Measurements from ENCODE around the gene ALDH16A1.
A peak's percentile ranks its signal among the peaks of the same experiment; 100 is the strongest.

The ALDH16A1 gene

DNA sequence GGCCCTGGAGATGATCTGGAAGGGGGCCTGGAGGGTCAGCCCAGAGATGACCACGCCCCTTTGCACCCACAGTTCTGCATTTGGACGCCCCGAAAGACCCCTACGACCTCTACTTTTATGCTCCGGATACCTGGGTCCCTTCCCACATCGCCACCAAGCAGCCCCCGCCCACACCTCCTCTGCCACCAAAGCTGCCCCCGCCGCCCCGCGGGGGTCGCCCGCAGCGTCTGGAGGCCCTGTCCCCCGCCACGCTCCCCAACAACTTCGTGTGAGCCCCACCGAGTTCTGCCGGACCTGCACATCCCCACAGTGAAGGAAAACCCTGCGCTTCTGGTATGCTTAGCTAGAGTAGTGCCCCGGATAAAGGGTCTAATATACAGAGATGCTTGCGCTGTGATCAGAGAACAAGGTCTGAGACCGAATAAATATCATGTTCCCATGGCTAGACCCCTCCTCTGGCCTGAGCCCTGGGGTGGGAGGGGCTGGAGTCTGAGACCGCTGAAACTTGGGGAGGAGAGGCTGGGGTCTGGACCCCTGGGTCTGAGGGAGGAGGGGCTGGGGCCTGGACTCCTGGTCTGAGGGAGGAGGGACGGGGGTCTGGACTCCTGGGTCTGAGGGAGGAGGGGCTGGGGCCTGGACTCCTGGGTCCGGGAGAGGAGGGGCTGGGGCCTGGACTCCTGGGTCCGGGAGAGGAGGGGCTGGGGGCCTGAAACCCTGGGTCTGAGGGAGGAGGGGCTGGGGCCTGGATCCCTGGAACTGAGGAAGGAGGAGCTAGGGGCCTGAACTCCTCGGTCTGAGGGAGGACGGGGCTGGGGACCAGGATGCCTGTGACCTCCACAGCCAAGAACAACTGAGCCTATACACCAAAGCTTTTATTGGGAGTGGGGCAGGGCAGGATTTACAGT, 24.2 kb upstream of the ALDH16A1 start:
- Histone ChIP-seq H3K4me1 (ENCODE audit: insufficient read depth, low read length) (peaks cover 15% of the 10 kb centered on the region), H2AFZ (ENCODE audit: low read depth, low read length) (peak overlapping the region; percentile 81), H3K9me3 (ENCODE audit: low read length) (peaks cover 20% of the 10 kb centered on the region), H3K4me3 (ENCODE audit: low read length) (peak overlapping the region; percentile 16), H3K36me3 (ENCODE audit: insufficient read depth, low read length) (no peaks in the 10 kb centered on the region), H3K27me3 (ENCODE audit: insufficient read depth, low read length) (peaks cover 90% of the 10 kb centered on the region)

DNA sequence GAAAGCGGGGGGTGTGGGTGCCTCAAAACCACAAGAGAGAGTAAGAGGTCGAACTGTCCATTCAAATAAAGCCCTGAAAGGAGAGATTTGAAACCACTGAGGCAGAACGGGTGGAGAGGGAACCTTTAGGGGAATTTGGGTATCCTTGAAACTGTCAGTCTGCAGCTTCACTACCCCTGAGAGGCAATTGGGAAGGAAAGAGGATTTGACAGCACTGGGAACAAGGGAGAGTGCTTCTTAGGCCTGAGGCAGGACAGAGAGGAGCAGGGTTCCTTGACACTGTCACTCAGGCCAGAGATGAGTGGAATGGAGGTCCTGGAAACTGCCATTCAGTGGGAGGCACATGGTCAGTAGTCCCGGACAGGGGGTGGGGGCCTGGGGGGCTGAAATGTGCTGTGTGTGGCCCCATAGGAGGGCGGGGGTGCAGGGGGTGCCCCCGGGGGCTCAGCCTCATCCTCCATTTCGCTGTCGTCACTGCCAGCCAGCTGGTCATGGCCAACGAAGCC, 22.8 kb upstream of the ALDH16A1 start:
- Histone ChIP-seq H3K27me3 (ENCODE audit: insufficient read depth, low read length) (peaks cover 91% of the 10 kb centered on the region), H3K9me3 (ENCODE audit: low read length) (peaks cover 25% of the 10 kb centered on the region), H3K4me1 (ENCODE audit: insufficient read depth, low read length) (peaks cover 14% of the 10 kb centered on the region), H2AFZ (ENCODE audit: low read depth, low read length) (no peak overlapping the region), H3K4me3 (ENCODE audit: low read length) (no peak overlapping the region), H3K36me3 (ENCODE audit: insufficient read depth, low read length) (no peaks in the 10 kb centered on the region)

DNA sequence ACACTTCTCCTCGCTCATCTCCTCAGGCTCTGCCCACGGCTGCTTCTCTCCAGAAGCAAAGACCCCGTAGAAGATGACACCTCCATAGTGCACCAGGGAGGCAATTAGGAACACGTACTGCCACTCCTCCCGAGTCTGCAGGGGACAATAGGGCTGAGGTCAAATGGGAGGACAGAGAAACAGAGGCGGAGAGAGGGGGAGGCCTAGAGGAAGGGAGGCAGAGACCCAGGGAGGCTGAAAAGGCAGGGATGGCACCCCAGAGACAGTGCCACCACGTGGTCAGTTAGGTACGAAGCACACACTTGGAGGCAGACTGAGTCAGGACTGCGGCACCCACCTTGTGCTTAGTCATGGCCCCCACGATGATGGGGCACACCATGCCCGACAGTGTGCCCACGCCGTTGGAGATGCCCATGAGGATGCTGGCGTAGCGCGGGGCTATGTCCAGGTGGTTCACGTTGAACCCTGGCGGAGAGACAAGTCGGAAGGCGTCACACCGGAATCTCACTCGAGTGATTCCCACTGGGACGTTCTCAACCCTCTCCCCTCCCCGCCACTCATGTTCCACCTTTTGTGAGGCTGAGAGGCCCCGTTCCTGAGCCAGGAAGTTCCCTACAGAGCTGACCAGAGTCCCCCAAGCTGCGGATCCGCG, 22.2 kb upstream of the ALDH16A1 start:
- Histone ChIP-seq H3K9me3 (ENCODE audit: low read length) (peaks cover 24% of the 10 kb centered on the region), H3K4me1 (ENCODE audit: insufficient read depth, low read length) (peaks cover 14% of the 10 kb centered on the region), H3K27me3 (ENCODE audit: insufficient read depth, low read length) (peaks cover 91% of the 10 kb centered on the region), H3K4me3 (ENCODE audit: low read length) (no peak overlapping the region), H2AFZ (ENCODE audit: low read depth, low read length) (no peak overlapping the region), H3K36me3 (ENCODE audit: insufficient read depth, low read length) (no peaks in the 10 kb centered on the region)

DNA sequence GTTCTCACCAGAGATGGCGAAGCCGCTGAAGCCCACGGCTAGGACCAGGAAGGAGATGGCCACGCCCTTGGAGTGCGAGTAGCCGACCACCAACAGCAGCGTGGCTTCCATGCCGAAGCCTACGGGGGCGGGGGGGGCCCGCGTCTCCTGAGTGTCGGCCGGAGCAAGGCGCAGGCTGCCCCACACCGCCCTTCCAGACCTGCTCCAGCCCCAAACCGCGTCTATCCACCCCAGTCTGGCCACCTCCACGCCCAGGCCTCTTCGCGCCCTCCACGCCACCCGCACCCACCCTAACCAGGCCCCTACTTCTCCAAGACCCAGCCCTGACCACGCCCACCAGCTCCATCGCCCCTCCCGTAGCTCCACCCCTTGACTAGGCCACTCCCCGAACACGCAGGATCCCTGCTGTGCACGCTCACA, 21.7 kb upstream of the ALDH16A1 start:
- Histone ChIP-seq H3K36me3 (ENCODE audit: insufficient read depth, low read length) (no peaks in the 10 kb centered on the region), H3K4me3 (ENCODE audit: low read length) (no peak overlapping the region), H3K27me3 (ENCODE audit: insufficient read depth, low read length) (peaks cover 91% of the 10 kb centered on the region), H3K4me1 (ENCODE audit: insufficient read depth, low read length) (peaks cover 14% of the 10 kb centered on the region), H2AFZ (ENCODE audit: low read depth, low read length) (no peak overlapping the region), H3K9me3 (ENCODE audit: low read length) (peaks cover 23% of the 10 kb centered on the region)

- peaks cover 91% of the 10 kb centered on the region for H3K27me3 ChIP-seq (ENCODE audit: insufficient read depth, low read length)
- no peak overlapping the region for H3K4me3 ChIP-seq (ENCODE audit: low read length)
- no peak overlapping the region for H2AFZ ChIP-seq (ENCODE audit: low read depth, low read length)
- H3K9me3 ChIP-seq (ENCODE audit: low read length): peaks cover 23% of the 10 kb centered on the region
- peaks cover 14% of the 10 kb centered on the region for H3K4me1 ChIP-seq (ENCODE audit: insufficient read depth, low read length)
- H3K36me3 ChIP-seq (ENCODE audit: insufficient read depth, low read length): no peaks in the 10 kb centered on the region
Measured at GRCh38 chr19:49432141-49433073, 20.6 kb upstream of the ALDH16A1 start.

GRCh38 chr19:49433240-49433901, 19.7 kb upstream of the ALDH16A1 start:
- Histone ChIP-seq H3K27me3 (ENCODE audit: insufficient read depth, low read length) (peaks cover 94% of the 10 kb centered on the region), H2AFZ (ENCODE audit: low read depth, low read length) (no peak overlapping the region), H3K4me3 (ENCODE audit: low read length) (no peak overlapping the region), H3K36me3 (ENCODE audit: insufficient read depth, low read length) (no peaks in the 10 kb centered on the region), H3K4me1 (ENCODE audit: insufficient read depth, low read length) (peaks cover 7% of the 10 kb centered on the region), H3K9me3 (ENCODE audit: low read length) (peaks cover 23% of the 10 kb centered on the region)

GRCh38 chr19:49434907-49435583, 18.0 kb upstream of the ALDH16A1 start:
- peaks cover 95% of the 10 kb centered on the region for H3K27me3 ChIP-seq (ENCODE audit: insufficient read depth, low read length)
- no peaks in the 10 kb centered on the region for H3K36me3 ChIP-seq (ENCODE audit: insufficient read depth, low read length)
- H3K4me1 ChIP-seq (ENCODE audit: insufficient read depth, low read length): no peaks in the 10 kb centered on the region
- peaks cover 23% of the 10 kb centered on the region for H3K9me3 ChIP-seq (ENCODE audit: low read length)
- no peak overlapping the region for H2AFZ ChIP-seq (ENCODE audit: low read depth, low read length)
- no peak overlapping the region for H3K4me3 ChIP-seq (ENCODE audit: low read length)

- H3K9me3 ChIP-seq (ENCODE audit: low read length): peaks cover 23% of the 10 kb centered on the region
- peaks cover 95% of the 10 kb centered on the region for H3K27me3 ChIP-seq (ENCODE audit: insufficient read depth, low read length)
- no peaks in the 10 kb centered on the region for H3K36me3 ChIP-seq (ENCODE audit: insufficient read depth, low read length)
Measured at GRCh38 chr19:49435670-49436069, 17.4 kb upstream of the ALDH16A1 start.

GRCh38 chr19:49436381-49437017, 16.5 kb upstream of the ALDH16A1 start:
- Histone ChIP-seq H3K9me3 (ENCODE audit: low read length) (peaks cover 23% of the 10 kb centered on the region), H3K27me3 (ENCODE audit: insufficient read depth, low read length) (peaks cover 93% of the 10 kb centered on the region), H3K36me3 (ENCODE audit: insufficient read depth, low read length) (no peaks in the 10 kb centered on the region), H3K4me1 (ENCODE audit: insufficient read depth, low read length) (peaks cover 3% of the 10 kb centered on the region), H3K4me3 (ENCODE audit: low read length) (no peak overlapping the region), H2AFZ (ENCODE audit: low read depth, low read length) (no peak overlapping the region)

More at GRCh38 chr19:49435670-49436069, 17.4 kb upstream of the ALDH16A1 start:
- no peak overlapping the region for H3K4me3 ChIP-seq (ENCODE audit: low read length)
- H2AFZ ChIP-seq (ENCODE audit: low read depth, low read length): no peak overlapping the region
- no peaks in the 10 kb centered on the region for H3K4me1 ChIP-seq (ENCODE audit: insufficient read depth, low read length)

- H3K4me1 ChIP-seq (ENCODE audit: insufficient read depth, low read length): peaks cover 9% of the 10 kb centered on the region
- peaks cover 19% of the 10 kb centered on the region for H3K9me3 ChIP-seq (ENCODE audit: low read length)
- no peaks in the 10 kb centered on the region for H3K36me3 ChIP-seq (ENCODE audit: insufficient read depth, low read length)
- no peak overlapping the region for H2AFZ ChIP-seq (ENCODE audit: low read depth, low read length)
- no peak overlapping the region for H3K4me3 ChIP-seq (ENCODE audit: low read length)
- peaks cover 95% of the 10 kb centered on the region for H3K27me3 ChIP-seq (ENCODE audit: insufficient read depth, low read length)
Measured at GRCh38 chr19:49437231-49437630, 15.8 kb upstream of the ALDH16A1 start.

GRCh38 chr19:49438261-49438660, 14.8 kb upstream of the ALDH16A1 start:
- peaks cover 87% of the 10 kb centered on the region for H3K27me3 ChIP-seq (ENCODE audit: insufficient read depth, low read length)
- peaks cover 10% of the 10 kb centered on the region for H3K9me3 ChIP-seq (ENCODE audit: low read length)
- peaks cover 15% of the 10 kb centered on the region for H3K4me1 ChIP-seq (ENCODE audit: insufficient read depth, low read length)
- no peaks in the 10 kb centered on the region for H3K36me3 ChIP-seq (ENCODE audit: insufficient read depth, low read length)
- H3K4me3 ChIP-seq (ENCODE audit: low read length): no peak overlapping the region
- H2AFZ ChIP-seq (ENCODE audit: low read depth, low read length): no peak overlapping the region
